ENCODE measurements around the gene AKAP17A. TPM values are rescaled to one million over a fixed set of nuclear protein-coding genes. Genes with fewer than 3 reads are reported as not detected.
A peak's percentile ranks its signal among the peaks of the same experiment; 100 is the strongest.
"Not testable (repeated sequence)": the region's sequence is repeated elsewhere in the genome, so short reads cannot be mapped to it uniquely, and the experiment has no call there.

Gene AKAP17A
- total RNA-seq, 1 experiment from 2014 or later, result 68.1 TPM

GRCh38 chrX:1555370-1555769 is 36.0 kb upstream of the AKAP17A start:
- Mint-ChIP-seq H3K36me3 (0 out of 2 replicates have a peak, but pooled peaks cover 2% of the 10 kb centered on the region), H3K27ac (no peak overlapping the region), H3K27me3 (ENCODE audit: low read depth) (peaks cover 6% of the 10 kb centered on the region; the same call in 1 of the 2 replicates), H3K4me1 (no peaks in the 10 kb centered on the region), H3K9me3 (peaks cover 11% of the 10 kb centered on the region), H3K4me3 (no peak overlapping the region)
- no peak for DNase-seq (ENCODE audit: low spot score)
- CTCF ChIA-PET, result no interaction called here
- ATAC-seq, result no peak
- POLR2A ChIA-PET, result no interaction called here
- TF ChIP-seq SP1 (CRISPR knock-in tag; conservative IDR thresholded peaks at IDR 0.05), result no peak
- TF ChIP-seq, protein P1, sequence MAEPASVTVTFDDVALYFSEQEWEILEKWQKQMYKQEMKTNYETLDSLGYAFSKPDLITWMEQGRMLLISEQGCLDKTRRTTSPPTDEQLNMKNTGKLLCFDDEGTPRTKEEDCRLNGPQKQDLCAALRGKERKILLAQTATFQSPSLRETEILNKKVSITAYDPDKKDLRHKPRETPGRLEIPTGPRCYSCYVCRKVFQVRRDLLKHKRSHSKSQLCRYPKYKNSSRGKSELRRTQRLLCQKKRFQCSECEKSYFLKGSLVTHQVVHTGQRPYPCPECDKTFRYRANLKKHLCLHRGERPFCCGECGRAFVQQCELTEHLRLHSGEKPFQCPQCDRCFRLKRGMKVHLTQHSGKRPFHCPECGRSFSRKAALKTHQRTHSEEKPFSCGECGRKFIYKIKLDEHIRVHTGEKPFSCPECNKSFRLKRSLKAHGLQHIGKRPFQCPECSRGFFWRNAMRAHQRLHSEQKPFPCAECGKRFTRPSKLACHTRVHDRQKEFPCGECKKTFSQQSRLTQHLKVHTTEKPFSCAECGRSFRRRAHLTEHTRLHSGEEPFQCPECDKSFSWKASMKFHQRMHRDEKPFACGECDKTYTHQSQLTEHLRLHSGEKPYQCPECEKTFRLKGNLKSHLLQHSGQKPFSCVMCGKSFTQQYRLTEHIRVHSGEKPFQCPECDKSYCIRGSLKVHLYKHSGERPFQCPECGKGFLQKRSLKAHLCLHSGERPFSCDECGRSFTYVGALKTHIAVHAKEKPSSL (CRISPR knock-in tag; conservative IDR thresholded peaks at IDR 0.05), result no peak
- TF ChIP-seq ELF4 (CRISPR knock-in tag; IDR thresholded peaks at IDR 0.05; ENCODE audit: low read depth), result no peak
- peak; percentile 93 for TF ChIP-seq GTF2I (CRISPR knock-in tag; conservative IDR thresholded peaks at IDR 0.05)
- TF ChIP-seq NFE2L1 (CRISPR knock-in tag; IDR thresholded peaks at IDR 0.05), result no peak

- H3K27me3 Mint-ChIP-seq (ENCODE audit: low read depth); H3K36me3 Mint-ChIP-seq; CTCF ChIA-PET; DNase-seq (ENCODE audit: low spot score); POLR2A ChIA-PET; H3K27ac Mint-ChIP-seq; H3K4me3 Mint-ChIP-seq; H3K4me1 Mint-ChIP-seq; ATAC-seq: not testable (repeated sequence)
- H3K9me3 Mint-ChIP-seq, result peaks cover 11% of the 10 kb centered on the region
Observed at GRCh38 chrX:1557442-1557841, 34.0 kb upstream of the AKAP17A start.

GRCh38 chrX:1558761-1559468 is 32.5 kb upstream of the AKAP17A start:
- ChIA-PET POLR2A (no interaction called here), CTCF (no interaction called here)
- 0 out of 2 replicates have a peak, but pooled peaks cover 2% of the 10 kb centered on the region for H3K36me3 Mint-ChIP-seq
- no peaks in the 10 kb centered on the region for H3K4me1 Mint-ChIP-seq
- H3K27ac Mint-ChIP-seq, result no peak overlapping the region
- H3K27me3 Mint-ChIP-seq (ENCODE audit: low read depth), result peaks cover 4% of the 10 kb centered on the region; the same call in 1 of the 2 replicates
- ATAC-seq, result no peak
- no peak overlapping the region for H3K4me3 Mint-ChIP-seq
- H3K9me3 Mint-ChIP-seq, result peaks cover 12% of the 10 kb centered on the region
- no peak for DNase-seq (ENCODE audit: low spot score)
- TF ChIP-seq CBFB (CRISPR knock-in tag; IDR thresholded peaks at IDR 0.05; ENCODE audit: low read depth) (no peak), HMGA2 (CRISPR knock-in tag; IDR thresholded peaks at IDR 0.05) (no peak), FOXJ3 (CRISPR knock-in tag; IDR thresholded peaks at IDR 0.05; ENCODE audit: borderline replicate concordance) (no peak), MYBL2 (CRISPR knock-in tag; IDR thresholded peaks at IDR 0.05) (no peak), JAZF1 (CRISPR knock-in tag; IDR thresholded peaks at IDR 0.05) (no peak), ZNF121 (CRISPR knock-in tag; IDR thresholded peaks at IDR 0.05) (no peak), SP1 (CRISPR knock-in tag; conservative IDR thresholded peaks at IDR 0.05) (no peak), ZNF512 (CRISPR knock-in tag; IDR thresholded peaks at IDR 0.05; ENCODE audit: borderline replicate concordance) (no peak), ATF2 (CRISPR knock-in tag; IDR thresholded peaks at IDR 0.05; ENCODE audit: borderline replicate concordance, low read depth) (no peak), OVOL2 (CRISPR knock-in tag; IDR thresholded peaks at IDR 0.05; ENCODE audit: borderline replicate concordance) (no peak), FOXP1 (CRISPR knock-in tag; IDR thresholded peaks at IDR 0.05; ENCODE audit: borderline replicate concordance) (no peak), MLX (CRISPR knock-in tag; IDR thresholded peaks at IDR 0.05) (no peak), KAT7 (CRISPR knock-in tag; IDR thresholded peaks at IDR 0.05; ENCODE audit: borderline replicate concordance) (no peak)
- TF ChIP-seq, protein P2, sequence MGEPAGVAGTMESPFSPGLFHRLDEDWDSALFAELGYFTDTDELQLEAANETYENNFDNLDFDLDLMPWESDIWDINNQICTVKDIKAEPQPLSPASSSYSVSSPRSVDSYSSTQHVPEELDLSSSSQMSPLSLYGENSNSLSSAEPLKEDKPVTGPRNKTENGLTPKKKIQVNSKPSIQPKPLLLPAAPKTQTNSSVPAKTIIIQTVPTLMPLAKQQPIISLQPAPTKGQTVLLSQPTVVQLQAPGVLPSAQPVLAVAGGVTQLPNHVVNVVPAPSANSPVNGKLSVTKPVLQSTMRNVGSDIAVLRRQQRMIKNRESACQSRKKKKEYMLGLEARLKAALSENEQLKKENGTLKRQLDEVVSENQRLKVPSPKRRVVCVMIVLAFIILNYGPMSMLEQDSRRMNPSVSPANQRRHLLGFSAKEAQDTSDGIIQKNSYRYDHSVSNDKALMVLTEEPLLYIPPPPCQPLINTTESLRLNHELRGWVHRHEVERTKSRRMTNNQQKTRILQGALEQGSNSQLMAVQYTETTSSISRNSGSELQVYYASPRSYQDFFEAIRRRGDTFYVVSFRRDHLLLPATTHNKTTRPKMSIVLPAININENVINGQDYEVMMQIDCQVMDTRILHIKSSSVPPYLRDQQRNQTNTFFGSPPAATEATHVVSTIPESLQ (CRISPR knock-in tag; IDR thresholded peaks at IDR 0.05), result no peak
